H1 (cell line): ENCODE data around the gene SEC16A. TPM values are rescaled to one million over a fixed set of nuclear protein-coding genes. Genes with fewer than 3 reads are reported as not detected.

ENCODE experiments used
- SP4 ChIP-seq: IDR thresholded peaks from 2 replicates; pipeline ENCODE4 v1.6.1; 2012; ENCODE audit warnings: low read length, inconsistent platforms
- TEAD4 ChIP-seq: IDR thresholded peaks from 2 replicates; pipeline ENCODE4 v1.6.1; 2012; ENCODE audit warnings: low read depth, low read length, inconsistent platforms, mixed read lengths
- polyA plus RNA-seq, 7 experiments: library from polyadenylated mRNA; depleted of rRNA in 3 of 7; stranded (reverse) in 5 of 7; unstranded in 2 of 7; fragments of >200 nt in 5 of 7; fragments of 200-250 nt in 2 of 7; gene quantifications; 1 replicate in 5 of 7; 2 replicates in 1 of 7; 4 replicates in 1 of 7; pipeline versions ENCODE4 v1.2.1 to v1.2.3, GENCODE V29; 2011 to 2013; ENCODE audit warnings: missing spikeins in 2 of 7, mixed read lengths in 2 of 7
- total RNA-seq: library from RNA; stranded (reverse); fragmentation: NEBNext Ultra II Directional; extraction: Animal tissue kit (Norgen Biotek cat#: 25700); gene quantifications from 2 replicates; pipeline ENCODE4 v1.2.1, GENCODE V29; 2021

The SEC16A gene
- total and polyA plus RNA-seq, 2 of the 8 experiments (the other 6 are each of a cell fraction or from before 2014, with no cell fraction given): 21.6 to 49.0 TPM

- TF ChIP-seq SP4 (no peak), TEAD4 (no peak)
Observed at GRCh38 chr9:136455043-136456002, 27.5 kb downstream of the SEC16A start (continued).
